GM23338 (cell line): ENCODE data around the gene FUT4. TPM values are rescaled to one million over a fixed set of nuclear protein-coding genes. Genes with fewer than 3 reads are reported as not detected.

Experiments
- ATAC-seq: fragments of 200-7000 bp; cut with Tn5 transposase; 3 replicates; pipeline ENCODE4 v1.9.1; 2020
- DNase-seq: peaks from one replicate; pipeline ENCODE4 v3.0.0-alpha.2; 2015; ENCODE audit warnings: low spot score
- H2AFZ ChIP-seq: fragments of 200-600 bp; sonication (generic); 2 replicates; pipeline ENCODE4 v1.8.0; 2016; ENCODE audit warnings: antibody characterized with exemption, mild to moderate bottlenecking, moderate library complexity
- H3F3A ChIP-seq: fragments of 200-600 bp; sonication (generic); replicated peaks from 2 replicates; pipeline ENCODE4 v1.8.0; 2017; ENCODE audit warnings: antibody characterized with exemption, mixed run types, low read depth
- H3K27ac ChIP-seq: fragments of 200-600 bp; sonication (generic); 2 replicates; pipeline ENCODE4 v1.6.1; 2016; ENCODE audit warnings: low read depth
- H3K27me3 ChIP-seq: fragments of 200-600 bp; sonication (generic); 2 replicates; pipeline ENCODE4 v1.8.0; 2016; ENCODE audit warnings: mild to moderate bottlenecking, mixed run types, moderate library complexity; ENCODE audit not compliant: insufficient read depth
- H3K36me3 ChIP-seq: fragments of 200-600 bp; sonication (generic); 2 replicates; pipeline ENCODE4 v1.8.0; 2016; ENCODE audit warnings: mild to moderate bottlenecking; ENCODE audit not compliant: insufficient read depth
- H3K4me1 ChIP-seq: fragments of 200-600 bp; sonication (generic); 2 replicates; pipeline ENCODE4 v1.8.0; 2016; ENCODE audit warnings: mild to moderate bottlenecking, moderate library complexity; ENCODE audit not compliant: insufficient read depth
- H3K4me2 ChIP-seq: fragments of 200-600 bp; sonication (generic); 2 replicates; pipeline ENCODE4 v1.7.1; 2017; ENCODE audit warnings: mixed run types
- H3K4me3 ChIP-seq: fragments of 200-600 bp; sonication (generic); 2 replicates; pipeline ENCODE4 v1.6.1; 2016; ENCODE audit warnings: mixed run types
- H3K79me2 ChIP-seq: fragments of 200-600 bp; sonication (generic); replicated peaks from 2 replicates; pipeline ENCODE4 v1.8.0; 2017; ENCODE audit warnings: mild to moderate bottlenecking; ENCODE audit not compliant: insufficient read depth
- H3K9me2 ChIP-seq: fragments of 200-600 bp; sonication (generic); 2 replicates; pipeline ENCODE4 v1.8.0; 2017; ENCODE audit not compliant: insufficient read depth
- H4K20me1 ChIP-seq: fragments of 200-600 bp; sonication (generic); replicated peaks from 2 replicates; pipeline ENCODE4 v1.8.0; 2017; ENCODE audit warnings: mild to moderate bottlenecking; ENCODE audit not compliant: insufficient read depth
- H3K27ac Mint-ChIP-seq: 2 replicates; pipeline ENCODE4 v1.8.0; 2020; ENCODE audit warnings: inconsistent platforms, mild to moderate bottlenecking, moderate library complexity, mixed read lengths
- H3K27me3 Mint-ChIP-seq: 3 replicates; pipeline ENCODE4 v1.8.0; 2022; ENCODE audit warnings: low read depth, mild to moderate bottlenecking, moderate library complexity, mixed read lengths, inconsistent platforms; ENCODE audit not compliant: insufficient read depth, poor library complexity
- H3K36me3 Mint-ChIP-seq: 3 replicates; pipeline ENCODE4 v1.8.0; 2021; ENCODE audit warnings: low read depth, mild to moderate bottlenecking, inconsistent platforms, moderate library complexity, mixed read lengths
- H3K4me1 Mint-ChIP-seq: 3 replicates; pipeline ENCODE4 v1.8.0; 2020; ENCODE audit warnings: mild to moderate bottlenecking, inconsistent platforms, mixed read lengths
- H3K4me3 Mint-ChIP-seq: 3 replicates; pipeline ENCODE4 v1.8.0; 2021; ENCODE audit warnings: moderate library complexity, mild to moderate bottlenecking, inconsistent platforms, mixed read lengths
- H3K9me3 Mint-ChIP-seq: 3 replicates; pipeline ENCODE4 v1.8.0; 2020; ENCODE audit warnings: moderate library complexity, mild to moderate bottlenecking, inconsistent platforms, mixed read lengths
- CREB1 ChIP-seq: fragments of 250-450 bp; sonication (Bioruptor Pico); IDR thresholded peaks from 2 replicates; pipeline ENCODE4 v1.5.0; 2020; ENCODE audit warnings: low read depth, mild to moderate bottlenecking, moderate library complexity
- EZH2phosphoT487 ChIP-seq: fragments of 200-600 bp; sonication (generic); IDR thresholded peaks from one replicate; pipeline ENCODE4 v1.8.1; 2018; ENCODE audit warnings: antibody characterized with exemption; ENCODE audit not compliant: unreplicated experiment
- JUNB ChIP-seq: IDR thresholded peaks from one replicate; pipeline ENCODE4 v1.6.1; 2016; ENCODE audit warnings: antibody characterized with exemption; ENCODE audit not compliant: unreplicated experiment
- POLR2AphosphoS5 ChIP-seq: IDR thresholded peaks from 2 replicates; pipeline ENCODE4 v1.6.1; 2016; ENCODE audit warnings: antibody characterized with exemption, low read depth
- ZNF114 ChIP-seq: fragments of 250-450 bp; sonication (Bioruptor Pico); IDR thresholded peaks from 2 replicates; pipeline ENCODE4 v1.5.0; 2020; ENCODE audit warnings: mild to moderate bottlenecking, moderate library complexity
- polyA plus RNA-seq: library from polyadenylated mRNA; unstranded; fragments of >200 nt; fragmentation: Nextera tagmentation; extraction: Ambion mirVana; gene quantifications from 2 replicates; pipeline ENCODE4 v1.2.1, GENCODE V29; 2016
- total RNA-seq: library from RNA; depleted of rRNA; stranded (reverse); fragments of >200 nt; shearing (Covaris generic); gene quantifications from 2 replicates; pipeline ENCODE4 v1.2.3, GENCODE V29; 2014
- TF ChIP-seq, protein P1 (sequence below): fragments of 250-450 bp; sonication (Bioruptor Pico); IDR thresholded peaks from 2 replicates; pipeline ENCODE4 v1.5.0; 2020; ENCODE audit warnings: mild to moderate bottlenecking, moderate library complexity
- TF ChIP-seq, protein P2 (sequence below), 2 experiments: fragments of 200-600 bp in 1 of 2; sonication (generic) in 1 of 2; conservative IDR thresholded peaks; 2 replicates each; pipeline versions ENCODE4 v1.5.1 to v1.6.1; 2016 to 2017; ENCODE audit warnings: antibody characterized with exemption in 2 of 2, low read depth in 2 of 2, mild to moderate bottlenecking in 2 of 2, moderate library complexity in 1 of 2

Gene FUT4
- total and polyA plus RNA-seq, 2 experiments from 2014 or later: 2.4 to 7.4 TPM

DNA sequence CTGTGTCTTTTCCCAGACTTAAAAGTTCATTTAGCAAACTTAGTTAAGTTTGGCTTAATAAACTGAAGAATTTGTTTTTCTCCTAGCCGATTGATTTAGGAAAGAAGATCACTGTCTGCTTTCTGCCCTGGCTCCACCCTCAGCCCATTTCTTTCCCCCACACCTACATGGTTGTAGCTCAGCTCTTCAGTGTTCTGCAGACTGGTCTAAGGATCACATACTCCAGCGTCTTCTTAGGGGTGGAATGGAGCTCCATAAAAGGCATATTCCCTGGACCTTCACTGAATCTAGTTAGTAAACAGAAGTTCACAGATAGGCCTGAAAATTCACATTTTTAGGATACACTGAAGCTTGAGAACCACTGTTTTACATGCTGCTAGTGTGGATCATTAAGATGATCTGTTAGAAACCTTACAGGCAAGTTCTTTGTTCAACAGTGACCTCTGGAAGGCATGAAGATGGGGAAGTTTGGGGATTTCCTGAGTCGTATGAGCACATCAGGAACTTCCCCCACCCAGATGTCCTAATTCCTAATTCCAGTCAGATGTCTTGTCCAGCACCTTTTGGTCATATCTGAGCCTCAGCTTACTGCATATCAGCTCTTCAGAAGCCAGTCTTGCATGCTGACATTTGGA is 40.3 kb downstream of the FUT4 start:
- TF ChIP-seq, protein P1, sequence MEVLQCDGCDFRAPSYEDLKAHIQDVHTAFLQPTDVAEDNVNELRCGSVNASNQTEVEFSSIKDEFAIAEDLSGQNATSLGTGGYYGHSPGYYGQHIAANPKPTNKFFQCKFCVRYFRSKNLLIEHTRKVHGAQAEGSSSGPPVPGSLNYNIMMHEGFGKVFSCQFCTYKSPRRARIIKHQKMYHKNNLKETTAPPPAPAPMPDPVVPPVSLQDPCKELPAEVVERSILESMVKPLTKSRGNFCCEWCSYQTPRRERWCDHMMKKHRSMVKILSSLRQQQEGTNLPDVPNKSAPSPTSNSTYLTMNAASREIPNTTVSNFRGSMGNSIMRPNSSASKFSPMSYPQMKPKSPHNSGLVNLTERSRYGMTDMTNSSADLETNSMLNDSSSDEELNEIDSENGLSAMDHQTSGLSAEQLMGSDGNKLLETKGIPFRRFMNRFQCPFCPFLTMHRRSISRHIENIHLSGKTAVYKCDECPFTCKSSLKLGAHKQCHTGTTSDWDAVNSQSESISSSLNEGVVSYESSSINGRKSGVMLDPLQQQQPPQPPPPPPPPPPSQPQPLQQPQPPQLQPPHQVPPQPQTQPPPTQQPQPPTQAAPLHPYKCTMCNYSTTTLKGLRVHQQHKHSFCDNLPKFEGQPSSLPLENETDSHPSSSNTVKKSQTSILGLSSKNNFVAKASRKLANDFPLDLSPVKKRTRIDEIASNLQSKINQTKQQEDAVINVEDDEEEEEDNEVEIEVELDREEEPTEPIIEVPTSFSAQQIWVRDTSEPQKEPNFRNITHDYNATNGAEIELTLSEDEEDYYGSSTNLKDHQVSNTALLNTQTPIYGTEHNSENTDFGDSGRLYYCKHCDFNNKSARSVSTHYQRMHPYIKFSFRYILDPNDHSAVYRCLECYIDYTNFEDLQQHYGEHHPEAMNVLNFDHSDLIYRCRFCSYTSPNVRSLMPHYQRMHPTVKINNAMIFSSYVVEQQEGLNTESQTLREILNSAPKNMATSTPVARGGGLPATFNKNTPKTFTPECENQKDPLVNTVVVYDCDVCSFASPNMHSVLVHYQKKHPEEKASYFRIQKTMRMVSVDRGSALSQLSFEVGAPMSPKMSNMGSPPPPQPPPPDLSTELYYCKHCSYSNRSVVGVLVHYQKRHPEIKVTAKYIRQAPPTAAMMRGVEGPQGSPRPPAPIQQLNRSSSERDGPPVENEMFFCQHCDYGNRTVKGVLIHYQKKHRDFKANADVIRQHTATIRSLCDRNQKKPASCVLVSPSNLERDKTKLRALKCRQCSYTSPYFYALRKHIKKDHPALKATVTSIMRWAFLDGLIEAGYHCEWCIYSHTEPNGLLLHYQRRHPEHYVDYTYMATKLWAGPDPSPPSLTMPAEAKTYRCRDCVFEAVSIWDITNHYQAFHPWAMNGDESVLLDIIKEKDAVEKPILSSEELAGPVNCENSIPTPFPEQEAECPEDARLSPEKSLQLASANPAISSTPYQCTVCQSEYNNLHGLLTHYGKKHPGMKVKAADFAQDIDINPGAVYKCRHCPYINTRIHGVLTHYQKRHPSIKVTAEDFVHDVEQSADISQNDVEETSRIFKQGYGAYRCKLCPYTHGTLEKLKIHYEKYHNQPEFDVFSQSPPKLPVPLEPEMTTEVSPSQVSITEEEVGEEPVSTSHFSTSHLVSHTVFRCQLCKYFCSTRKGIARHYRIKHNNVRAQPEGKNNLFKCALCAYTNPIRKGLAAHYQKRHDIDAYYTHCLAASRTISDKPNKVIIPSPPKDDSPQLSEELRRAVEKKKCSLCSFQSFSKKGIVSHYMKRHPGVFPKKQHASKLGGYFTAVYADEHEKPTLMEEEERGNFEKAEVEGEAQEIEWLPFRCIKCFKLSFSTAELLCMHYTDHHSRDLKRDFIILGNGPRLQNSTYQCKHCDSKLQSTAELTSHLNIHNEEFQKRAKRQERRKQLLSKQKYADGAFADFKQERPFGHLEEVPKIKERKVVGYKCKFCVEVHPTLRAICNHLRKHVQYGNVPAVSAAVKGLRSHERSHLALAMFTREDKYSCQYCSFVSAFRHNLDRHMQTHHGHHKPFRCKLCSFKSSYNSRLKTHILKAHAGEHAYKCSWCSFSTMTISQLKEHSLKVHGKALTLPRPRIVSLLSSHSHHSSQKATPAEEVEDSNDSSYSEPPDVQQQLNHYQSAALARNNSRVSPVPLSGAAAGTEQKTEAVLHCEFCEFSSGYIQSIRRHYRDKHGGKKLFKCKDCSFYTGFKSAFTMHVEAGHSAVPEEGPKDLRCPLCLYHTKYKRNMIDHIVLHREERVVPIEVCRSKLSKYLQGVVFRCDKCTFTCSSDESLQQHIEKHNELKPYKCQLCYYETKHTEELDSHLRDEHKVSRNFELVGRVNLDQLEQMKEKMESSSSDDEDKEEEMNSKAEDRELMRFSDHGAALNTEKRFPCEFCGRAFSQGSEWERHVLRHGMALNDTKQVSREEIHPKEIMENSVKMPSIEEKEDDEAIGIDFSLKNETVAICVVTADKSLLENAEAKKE (CRISPR knock-in tag): no peak
- TF ChIP-seq, protein P2, sequence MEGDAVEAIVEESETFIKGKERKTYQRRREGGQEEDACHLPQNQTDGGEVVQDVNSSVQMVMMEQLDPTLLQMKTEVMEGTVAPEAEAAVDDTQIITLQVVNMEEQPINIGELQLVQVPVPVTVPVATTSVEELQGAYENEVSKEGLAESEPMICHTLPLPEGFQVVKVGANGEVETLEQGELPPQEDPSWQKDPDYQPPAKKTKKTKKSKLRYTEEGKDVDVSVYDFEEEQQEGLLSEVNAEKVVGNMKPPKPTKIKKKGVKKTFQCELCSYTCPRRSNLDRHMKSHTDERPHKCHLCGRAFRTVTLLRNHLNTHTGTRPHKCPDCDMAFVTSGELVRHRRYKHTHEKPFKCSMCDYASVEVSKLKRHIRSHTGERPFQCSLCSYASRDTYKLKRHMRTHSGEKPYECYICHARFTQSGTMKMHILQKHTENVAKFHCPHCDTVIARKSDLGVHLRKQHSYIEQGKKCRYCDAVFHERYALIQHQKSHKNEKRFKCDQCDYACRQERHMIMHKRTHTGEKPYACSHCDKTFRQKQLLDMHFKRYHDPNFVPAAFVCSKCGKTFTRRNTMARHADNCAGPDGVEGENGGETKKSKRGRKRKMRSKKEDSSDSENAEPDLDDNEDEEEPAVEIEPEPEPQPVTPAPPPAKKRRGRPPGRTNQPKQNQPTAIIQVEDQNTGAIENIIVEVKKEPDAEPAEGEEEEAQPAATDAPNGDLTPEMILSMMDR (conservative IDR thresholded peaks at IDR 0.05; ENCODE audit: low read depth in 2 of 2): no peak
- TF ChIP-seq EZH2phosphoT487 (no peak), JUNB (no peak), ZNF114 (CRISPR knock-in tag) (no peak), CREB1 (CRISPR knock-in tag) (no peak), POLR2AphosphoS5 (no peak)
- no peaks in the 10 kb centered on the region for H3F3A ChIP-seq
- H3K4me1 Mint-ChIP-seq: no peaks in the 10 kb centered on the region; the same call in 2 of the 3 replicates
- no peak for ATAC-seq
- no peaks in the 10 kb centered on the region for H4K20me1 ChIP-seq
- H3K36me3 ChIP-seq: no peaks in the 10 kb centered on the region
- H2AFZ ChIP-seq: no peak overlapping the region
- H3K4me3 Mint-ChIP-seq: no peak overlapping the region
- H3K4me2 ChIP-seq: no peak overlapping the region
- no peaks in the 10 kb centered on the region for H3K36me3 Mint-ChIP-seq
- no peaks in the 10 kb centered on the region for H3K27me3 ChIP-seq
- no peak for DNase-seq
- no peak overlapping the region for H3K27ac ChIP-seq
- no peak overlapping the region for H3K27ac Mint-ChIP-seq
- H3K9me3 Mint-ChIP-seq: no peaks in the 10 kb centered on the region
- H3K9me2 ChIP-seq: no peaks in the 10 kb centered on the region
- no peaks in the 10 kb centered on the region for H3K79me2 ChIP-seq
- no peaks in the 10 kb centered on the region for H3K27me3 Mint-ChIP-seq
- H3K4me1 ChIP-seq: no peaks in the 10 kb centered on the region
- H3K4me3 ChIP-seq: no peak overlapping the region
